ENCODE measurements around the gene PALM3. TPM values are rescaled to one million over a fixed set of nuclear protein-coding genes. Genes with fewer than 3 reads are reported as not detected.

The PALM3 gene
- total RNA-seq, 1 experiment from 2014 or later = 3.3 TPM

GRCh38 chr19:14110650-14111049, 48.8 kb upstream of the PALM3 start:
- H4K20me1 ChIP-seq (ENCODE audit: insufficient read depth) = no peaks in the 10 kb centered on the region
- no peak overlapping the region for H2AFZ ChIP-seq (ENCODE audit: low read depth, low read length, poor library complexity, severe bottlenecking)
- peaks cover 17% of the 10 kb centered on the region for H3K79me2 ChIP-seq (ENCODE audit: insufficient read depth, low read length)
- H3K9me2 ChIP-seq (ENCODE audit: insufficient read depth) = no peaks in the 10 kb centered on the region
- BruUV-seq (replicated peaks) = no TSS peak
- ChIA-PET CTCF (no interaction called here), POLR2A (no interaction called here), RAD21 (ENCODE audit: low non-redundant PET in 1 of 2, low total read pairs in 2 of 2, uncharacterized antibody in 2 of 2, unreplicated experiment in 2 of 2) (no interaction called here)
- H3K9me3 ChIP-seq (ENCODE audit: control insufficient read depth in 1 of 2, insufficient read depth in 1 of 2, low read depth in 1 of 2, low read length in 2 of 2) = no peaks in the 10 kb centered on the region
- H3K9ac ChIP-seq (ENCODE audit: low read length) = no peak overlapping the region
- ATAC-seq (no peak), DNase-seq (ENCODE audit: low read depth, low spot score) (no peak)
- no peak for TF ChIP-seq EZH2 (IDR thresholded peaks at IDR 0.05)
- TF ChIP-seq ATF3 (IDR thresholded peaks at IDR 0.05) = no peak
- H3K4me2 ChIP-seq (ENCODE audit: low read length) = no peak overlapping the region
- peaks cover 22 to 27% of the 10 kb centered on the region in 2 experiments for H3K4me1 ChIP-seq (ENCODE audit: control insufficient read depth in 1 of 2, insufficient read depth in 2 of 2, low read length in 2 of 2)
- no peaks in the 10 kb centered on the region for H3K27me3 ChIP-seq (ENCODE audit: insufficient read depth, low read length)
- intact Hi-C loops (cut with micrococcal nuclease) = loop anchor here (5.0 kb wide), 1 partner anchor 38 kb away; the partner anchor contains the start of gene MISP3
- H3K27ac ChIP-seq (ENCODE audit: low read depth, low read length) = no peak overlapping the region
- peaks cover 0 to 2% of the 10 kb centered on the region in 2 experiments; a peak in 1 of 4 replicates for H3K36me3 ChIP-seq (ENCODE audit: control insufficient read depth in 1 of 2, insufficient read depth in 2 of 2, low read length in 2 of 2)
- no peak overlapping the region for H3K4me3 ChIP-seq (replicated peaks in 1 of 2; ENCODE audit: low read depth in 1 of 2, low read length in 2 of 2)

DNA sequence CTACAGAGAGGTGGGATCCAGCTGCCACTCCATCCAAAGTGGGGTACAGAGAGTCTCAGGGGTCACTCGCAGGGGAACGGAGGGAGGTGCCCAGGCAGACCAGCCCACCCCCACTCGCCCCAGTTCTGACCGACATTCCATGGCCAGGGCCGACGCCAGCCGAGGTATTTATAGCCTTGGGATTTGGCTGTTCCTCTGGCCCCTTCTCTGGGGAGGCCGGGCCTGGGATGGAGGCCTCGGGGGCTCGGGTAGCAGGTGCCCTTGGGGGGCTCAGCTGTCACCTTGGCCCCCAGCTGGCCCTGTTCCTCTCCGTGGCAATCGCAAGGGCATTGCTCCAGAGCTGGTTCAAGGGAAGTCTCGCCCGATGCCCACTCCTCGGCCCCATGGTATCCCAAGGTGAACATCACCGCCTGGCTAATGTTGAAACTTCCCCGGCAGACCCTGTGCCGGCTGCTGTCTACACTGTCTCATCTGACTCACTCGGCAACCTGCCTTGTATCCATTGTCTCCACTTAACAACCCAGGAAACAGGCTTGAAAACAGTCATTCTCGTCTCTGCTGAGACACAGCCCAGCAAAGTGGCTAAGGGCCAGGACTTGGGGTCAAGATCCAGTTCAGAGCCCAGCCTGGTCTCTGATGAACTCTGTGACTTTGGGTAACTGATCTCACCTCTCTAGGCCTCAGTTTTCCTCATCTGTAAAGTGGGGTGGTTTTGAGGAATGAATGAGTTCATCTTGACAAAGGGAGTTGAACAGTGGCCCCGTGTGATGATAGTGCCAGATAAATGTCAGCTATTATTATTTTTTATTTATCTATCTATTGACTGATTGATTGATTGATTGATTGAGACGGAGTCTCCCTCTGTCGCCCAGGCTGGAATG, 45.9 kb upstream of the PALM3 start:
- CTCF ChIA-PET = no interaction called here
- no peaks in the 10 kb centered on the region for H3K9me3 ChIP-seq (ENCODE audit: control insufficient read depth in 1 of 2, insufficient read depth in 1 of 2, low read depth in 1 of 2, low read length in 2 of 2)
- H2AFZ ChIP-seq (ENCODE audit: low read depth, low read length, poor library complexity, severe bottlenecking) = no peak overlapping the region
- peaks cover 4 to 5% of the 10 kb centered on the region in 2 experiments; a peak in 3 of 4 replicates for H3K4me1 ChIP-seq (ENCODE audit: control insufficient read depth in 1 of 2, insufficient read depth in 2 of 2, low read length in 2 of 2)
- no peak overlapping the region for H3K4me2 ChIP-seq (ENCODE audit: low read length)
- H3K79me2 ChIP-seq (ENCODE audit: insufficient read depth, low read length) = peaks cover 5% of the 10 kb centered on the region; the same call in 1 of the 2 replicates
- POLR2A ChIA-PET = no interaction called here
- H3K4me3 ChIP-seq (replicated peaks in 1 of 2; ENCODE audit: low read depth in 1 of 2, low read length in 2 of 2) = no peak overlapping the region
- ATAC-seq (no peak), DNase-seq (ENCODE audit: low read depth, low spot score) (no peak)
- H3K27me3 ChIP-seq (ENCODE audit: insufficient read depth, low read length) = no peaks in the 10 kb centered on the region
- no peaks in the 10 kb centered on the region for H4K20me1 ChIP-seq (ENCODE audit: insufficient read depth)
- RAD21 ChIA-PET (ENCODE audit: low non-redundant PET in 1 of 2, low total read pairs in 2 of 2, uncharacterized antibody in 2 of 2, unreplicated experiment in 2 of 2) = no interaction called here
- intact Hi-C loops (cut with micrococcal nuclease) = no loop called here
- no peak for TF ChIP-seq ZFX (IDR thresholded peaks at IDR 0.05)
- TF ChIP-seq EZH2 (IDR thresholded peaks at IDR 0.05) = no peak
- no peak for TF ChIP-seq SP1 (IDR thresholded peaks at IDR 0.05; ENCODE audit: low read depth)
- TF ChIP-seq, protein P1, sequence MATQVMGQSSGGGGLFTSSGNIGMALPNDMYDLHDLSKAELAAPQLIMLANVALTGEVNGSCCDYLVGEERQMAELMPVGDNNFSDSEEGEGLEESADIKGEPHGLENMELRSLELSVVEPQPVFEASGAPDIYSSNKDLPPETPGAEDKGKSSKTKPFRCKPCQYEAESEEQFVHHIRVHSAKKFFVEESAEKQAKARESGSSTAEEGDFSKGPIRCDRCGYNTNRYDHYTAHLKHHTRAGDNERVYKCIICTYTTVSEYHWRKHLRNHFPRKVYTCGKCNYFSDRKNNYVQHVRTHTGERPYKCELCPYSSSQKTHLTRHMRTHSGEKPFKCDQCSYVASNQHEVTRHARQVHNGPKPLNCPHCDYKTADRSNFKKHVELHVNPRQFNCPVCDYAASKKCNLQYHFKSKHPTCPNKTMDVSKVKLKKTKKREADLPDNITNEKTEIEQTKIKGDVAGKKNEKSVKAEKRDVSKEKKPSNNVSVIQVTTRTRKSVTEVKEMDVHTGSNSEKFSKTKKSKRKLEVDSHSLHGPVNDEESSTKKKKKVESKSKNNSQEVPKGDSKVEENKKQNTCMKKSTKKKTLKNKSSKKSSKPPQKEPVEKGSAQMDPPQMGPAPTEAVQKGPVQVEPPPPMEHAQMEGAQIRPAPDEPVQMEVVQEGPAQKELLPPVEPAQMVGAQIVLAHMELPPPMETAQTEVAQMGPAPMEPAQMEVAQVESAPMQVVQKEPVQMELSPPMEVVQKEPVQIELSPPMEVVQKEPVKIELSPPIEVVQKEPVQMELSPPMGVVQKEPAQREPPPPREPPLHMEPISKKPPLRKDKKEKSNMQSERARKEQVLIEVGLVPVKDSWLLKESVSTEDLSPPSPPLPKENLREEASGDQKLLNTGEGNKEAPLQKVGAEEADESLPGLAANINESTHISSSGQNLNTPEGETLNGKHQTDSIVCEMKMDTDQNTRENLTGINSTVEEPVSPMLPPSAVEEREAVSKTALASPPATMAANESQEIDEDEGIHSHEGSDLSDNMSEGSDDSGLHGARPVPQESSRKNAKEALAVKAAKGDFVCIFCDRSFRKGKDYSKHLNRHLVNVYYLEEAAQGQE (IDR thresholded peaks at IDR 0.05; ENCODE audit: low read depth) = no peak
- no peak for TF ChIP-seq EGR1 (IDR thresholded peaks at IDR 0.05; ENCODE audit: low read depth)
- no peak for TF ChIP-seq SRF (IDR thresholded peaks at IDR 0.05; ENCODE audit: low read depth)
- TF ChIP-seq JUND (IDR thresholded peaks at IDR 0.05) = no peak
- TF ChIP-seq, protein P2, sequence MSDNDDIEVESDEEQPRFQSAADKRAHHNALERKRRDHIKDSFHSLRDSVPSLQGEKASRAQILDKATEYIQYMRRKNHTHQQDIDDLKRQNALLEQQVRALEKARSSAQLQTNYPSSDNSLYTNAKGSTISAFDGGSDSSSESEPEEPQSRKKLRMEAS (IDR thresholded peaks at IDR 0.05) = no peak
- no peak overlapping the region for H3K27ac ChIP-seq (ENCODE audit: low read depth, low read length)
- no peak overlapping the region for H3K9ac ChIP-seq (ENCODE audit: low read length)
- H3K9me2 ChIP-seq (ENCODE audit: insufficient read depth) = no peaks in the 10 kb centered on the region
- BruUV-seq (replicated peaks) = no TSS peak
- peaks cover 0 to 2% of the 10 kb centered on the region in 2 experiments; a peak in 2 of 4 replicates for H3K36me3 ChIP-seq (ENCODE audit: control insufficient read depth in 1 of 2, insufficient read depth in 2 of 2, low read length in 2 of 2)

All from HCT116 (cell line).